Measurements from ENCODE around the gene TRPM5. TPM values are rescaled to one million over a fixed set of nuclear protein-coding genes. Genes with fewer than 3 reads are reported as not detected.

TRPM5 gene
- total and polyA plus RNA-seq, 4 donors: 0.05 TPM; not detected in 3

DNA sequence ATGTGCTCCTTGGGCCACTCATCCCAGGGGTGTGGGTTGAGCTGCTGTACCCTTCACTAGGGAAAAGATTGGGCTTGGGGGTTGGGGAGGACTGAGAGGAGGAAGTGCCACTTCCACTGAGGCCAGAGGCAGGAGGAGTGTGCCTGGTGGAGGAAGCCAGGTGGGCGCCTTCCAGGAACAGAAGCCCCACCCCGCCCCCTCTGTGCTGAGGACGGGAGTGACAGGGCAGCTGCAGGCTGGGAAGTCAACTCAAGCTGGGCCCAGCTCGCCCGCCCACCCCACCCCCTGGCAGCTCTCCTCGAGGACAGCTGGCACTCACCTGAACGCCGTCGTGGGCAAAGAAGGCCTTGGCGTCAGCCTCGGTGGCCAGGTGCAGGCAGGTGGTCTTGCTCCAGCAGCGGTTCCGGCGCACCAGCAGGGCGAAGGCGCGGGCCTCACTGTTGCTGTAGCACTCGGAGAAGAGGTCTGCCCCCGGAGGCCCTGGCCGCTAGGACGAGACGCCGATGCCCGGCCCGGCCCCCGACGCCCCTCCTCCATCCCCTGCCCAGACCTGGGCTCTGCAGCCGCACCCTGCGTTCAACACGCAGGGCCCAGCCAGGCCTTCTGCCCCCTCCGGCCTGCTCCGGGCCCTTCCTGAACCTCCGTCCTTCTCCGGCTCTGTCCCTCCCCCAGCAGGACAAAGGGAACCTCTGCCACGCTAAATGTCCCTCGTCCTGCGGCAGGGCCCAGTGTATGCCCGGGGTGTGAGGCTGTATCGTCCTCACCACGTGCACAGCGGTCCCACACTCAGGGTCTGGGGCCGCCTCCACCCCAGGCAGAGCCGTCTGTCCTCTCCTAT, 30.4 kb downstream of the TRPM5 start:
- Histone ChIP-seq H3K4me3 (ENCODE audit: low read depth in 1 of 3, low read length in 3 of 3) (no peak overlapping the region), H3K9me3 (ENCODE audit: control insufficient read depth in 4 of 4, low read length in 3 of 4) (no peaks in the 10 kb centered on the region), H3K27ac (ENCODE audit: low read depth in 1 of 2, low read length in 2 of 2) (no peak overlapping the region), H3K27me3 (ENCODE audit: control insufficient read depth in 4 of 4, insufficient read depth in 4 of 4, low read length in 3 of 4) (no peaks in the 10 kb centered on the region), H3K4me1 (ENCODE audit: control insufficient read depth in 4 of 4, insufficient read depth in 4 of 4, low read length in 3 of 4) (no peaks in the 10 kb centered on the region), H3K36me3 (ENCODE audit: control insufficient read depth in 4 of 4, insufficient read depth in 3 of 4, low read depth in 1 of 4, low read length in 3 of 4) (no peaks in the 10 kb centered on the region), H3K9ac (ENCODE audit: low read depth in 1 of 2, low read length in 2 of 2) (no peak overlapping the region)
- no peak for DNase-seq (ENCODE audit: low spot score)
- TF ChIP-seq EGR1 (IDR thresholded peaks at IDR 0.05; ENCODE audit: low read depth in 2 of 2) (no peak), ZBTB33 (IDR thresholded peaks at IDR 0.05) (no peak), SP1 (IDR thresholded peaks at IDR 0.05) (no peak), MAX (IDR thresholded peaks at IDR 0.05) (no peak), FOXA1 (IDR thresholded peaks at IDR 0.05) (no peak), TAF1 (conservative IDR thresholded peaks at IDR 0.05) (no peak), RAD21 (IDR thresholded peaks at IDR 0.05) (no peak), NR2F2 (IDR thresholded peaks at IDR 0.05) (no peak)
- TF ChIP-seq, protein P1, sequence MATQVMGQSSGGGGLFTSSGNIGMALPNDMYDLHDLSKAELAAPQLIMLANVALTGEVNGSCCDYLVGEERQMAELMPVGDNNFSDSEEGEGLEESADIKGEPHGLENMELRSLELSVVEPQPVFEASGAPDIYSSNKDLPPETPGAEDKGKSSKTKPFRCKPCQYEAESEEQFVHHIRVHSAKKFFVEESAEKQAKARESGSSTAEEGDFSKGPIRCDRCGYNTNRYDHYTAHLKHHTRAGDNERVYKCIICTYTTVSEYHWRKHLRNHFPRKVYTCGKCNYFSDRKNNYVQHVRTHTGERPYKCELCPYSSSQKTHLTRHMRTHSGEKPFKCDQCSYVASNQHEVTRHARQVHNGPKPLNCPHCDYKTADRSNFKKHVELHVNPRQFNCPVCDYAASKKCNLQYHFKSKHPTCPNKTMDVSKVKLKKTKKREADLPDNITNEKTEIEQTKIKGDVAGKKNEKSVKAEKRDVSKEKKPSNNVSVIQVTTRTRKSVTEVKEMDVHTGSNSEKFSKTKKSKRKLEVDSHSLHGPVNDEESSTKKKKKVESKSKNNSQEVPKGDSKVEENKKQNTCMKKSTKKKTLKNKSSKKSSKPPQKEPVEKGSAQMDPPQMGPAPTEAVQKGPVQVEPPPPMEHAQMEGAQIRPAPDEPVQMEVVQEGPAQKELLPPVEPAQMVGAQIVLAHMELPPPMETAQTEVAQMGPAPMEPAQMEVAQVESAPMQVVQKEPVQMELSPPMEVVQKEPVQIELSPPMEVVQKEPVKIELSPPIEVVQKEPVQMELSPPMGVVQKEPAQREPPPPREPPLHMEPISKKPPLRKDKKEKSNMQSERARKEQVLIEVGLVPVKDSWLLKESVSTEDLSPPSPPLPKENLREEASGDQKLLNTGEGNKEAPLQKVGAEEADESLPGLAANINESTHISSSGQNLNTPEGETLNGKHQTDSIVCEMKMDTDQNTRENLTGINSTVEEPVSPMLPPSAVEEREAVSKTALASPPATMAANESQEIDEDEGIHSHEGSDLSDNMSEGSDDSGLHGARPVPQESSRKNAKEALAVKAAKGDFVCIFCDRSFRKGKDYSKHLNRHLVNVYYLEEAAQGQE (IDR thresholded peaks at IDR 0.05): no peak
- TF ChIP-seq, protein P2, sequence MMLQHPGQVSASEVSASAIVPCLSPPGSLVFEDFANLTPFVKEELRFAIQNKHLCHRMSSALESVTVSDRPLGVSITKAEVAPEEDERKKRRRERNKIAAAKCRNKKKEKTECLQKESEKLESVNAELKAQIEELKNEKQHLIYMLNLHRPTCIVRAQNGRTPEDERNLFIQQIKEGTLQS (IDR thresholded peaks at IDR 0.05): no peak
- 93% methylated on average over 43 of the region's 43 CpGs for WGBS

- H3K9ac ChIP-seq (ENCODE audit: low read depth in 1 of 2, low read length in 2 of 2): no peak overlapping the region
- H3K36me3 ChIP-seq (ENCODE audit: control insufficient read depth in 4 of 4, insufficient read depth in 3 of 4, low read depth in 1 of 4, low read length in 3 of 4): no peaks in the 10 kb centered on the region
- WGBS: 89% methylated on average over 6 of the region's 6 CpGs
- H3K4me3 ChIP-seq (ENCODE audit: low read depth in 1 of 3, low read length in 3 of 3): no peak overlapping the region
- no peaks in the 10 kb centered on the region for H3K27me3 ChIP-seq (ENCODE audit: control insufficient read depth in 4 of 4, insufficient read depth in 4 of 4, low read length in 3 of 4)
- no peaks in the 10 kb centered on the region for H3K9me3 ChIP-seq (ENCODE audit: control insufficient read depth in 4 of 4, low read length in 3 of 4)
- H3K27ac ChIP-seq (ENCODE audit: low read depth in 1 of 2, low read length in 2 of 2): no peak overlapping the region
- no peak for DNase-seq (ENCODE audit: low spot score)
- H3K4me1 ChIP-seq (ENCODE audit: control insufficient read depth in 4 of 4, insufficient read depth in 4 of 4, low read length in 3 of 4): no peaks in the 10 kb centered on the region
- TF ChIP-seq GABPA (IDR thresholded peaks at IDR 0.05 in 1 of 2, conservative IDR thresholded peaks at IDR 0.05 in 1 of 2) (no peak), YY1 (IDR thresholded peaks at IDR 0.05) (no peak), FOXA2 (IDR thresholded peaks at IDR 0.05) (no peak), EGR1 (IDR thresholded peaks at IDR 0.05; ENCODE audit: low read depth in 2 of 2) (no peak), HNF4G (IDR thresholded peaks at IDR 0.05) (no peak), ZBTB33 (IDR thresholded peaks at IDR 0.05) (no peak), CTCF (IDR thresholded peaks at IDR 0.05; ENCODE audit: low read depth, low read length, missing input control) (no peak), TAF1 (conservative IDR thresholded peaks at IDR 0.05) (no peak), JUND (IDR thresholded peaks at IDR 0.05) (no peak), FOXA1 (IDR thresholded peaks at IDR 0.05) (no peak), NR2F2 (IDR thresholded peaks at IDR 0.05) (no peak), SP1 (IDR thresholded peaks at IDR 0.05) (no peak), RAD21 (IDR thresholded peaks at IDR 0.05) (no peak)
- TF ChIP-seq, protein P2 (IDR thresholded peaks at IDR 0.05): no peak
- TF ChIP-seq, protein P1 (IDR thresholded peaks at IDR 0.05): no peak
These were observed 32.0 kb downstream of the TRPM5 start for GRCh38 chr11:2412323-2412722.

All from liver (tissue), 9 donors.